Pulmonary artery endothelial cell (primary cell): ENCODE measurements around the gene MYL5. TPM values are rescaled to one million over a fixed set of nuclear protein-coding genes. Genes with fewer than 3 reads are reported as not detected.
"Not testable (repeated sequence)": the region's sequence is repeated elsewhere in the genome, so short reads cannot be mapped to it uniquely, and the experiment has no call there.

Source experiments
- DNase-seq: peaks from one replicate; pipeline ENCODE4 v3.0.0-alpha.2; 2011; ENCODE audit warnings: low read depth, low spot score
- total RNA-seq: library from RNA; depleted of rRNA; stranded (reverse); fragments of >200 nt; gene quantifications from 2 replicates; pipeline ENCODE4 v1.2.3, GENCODE V29; 2014

Gene MYL5
- 6.3 and 13.5 TPM in 2 replicates for total RNA-seq

DNA sequence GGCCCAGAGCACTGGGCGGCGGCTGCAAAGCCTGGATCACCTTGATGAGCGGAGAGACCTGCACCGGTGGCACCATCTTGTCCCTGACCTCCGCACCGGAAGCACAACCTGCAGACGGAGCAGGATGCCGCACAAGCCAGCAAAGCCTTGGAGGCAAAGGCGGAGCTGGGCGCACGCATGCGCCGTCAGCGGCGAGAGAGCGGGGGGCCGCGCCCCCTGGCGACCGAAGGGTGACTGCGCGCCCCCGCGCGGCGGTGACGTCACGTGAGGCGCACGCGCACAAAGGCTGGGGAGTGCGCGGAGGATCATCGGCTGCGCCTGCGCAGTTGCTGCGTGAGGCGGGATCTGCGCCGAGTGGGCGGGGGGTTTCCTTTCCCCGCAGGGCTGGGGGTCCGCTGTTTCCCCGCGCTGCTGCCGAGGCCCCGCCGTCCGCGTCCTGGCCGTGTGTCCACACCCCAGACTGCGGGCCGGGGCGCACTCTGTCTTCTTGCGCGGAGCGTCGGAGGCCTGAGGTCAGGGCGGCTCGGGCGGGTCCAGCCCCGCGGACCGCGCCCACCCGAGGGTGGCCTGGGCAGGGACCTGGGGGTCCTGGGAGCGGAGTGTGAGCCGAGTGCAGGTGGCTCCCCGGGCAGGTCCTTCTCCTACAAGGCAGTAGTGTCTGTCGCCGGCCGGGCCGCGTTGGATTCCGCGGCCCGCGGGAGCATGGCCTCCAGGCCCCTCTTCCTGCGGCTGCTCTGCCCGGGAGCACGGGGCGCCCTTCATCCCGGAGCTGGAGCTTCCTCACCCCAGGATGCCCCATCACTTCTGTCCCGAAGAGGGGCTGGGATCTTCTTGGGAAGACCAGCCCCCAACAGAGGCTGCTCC lies at the start of gene MYL5, which contains the start of gene ATP5ME:
Gene MYL5 (plus strand): TSS at position 371 of the 864 bp plus-strand sequence. CDS start 3,485 bp downstream, outside the sequence.
Gene ATP5ME (minus strand): TSS at position 105 of the 864 bp plus-strand sequence. CDS start 29 bp downstream, at position 76.
- peak; percentile 76 for DNase-seq

GRCh38 chr4:624705-625590 lies 49.4 kb upstream of the MYL5 start, which contains the start of gene PDE6B:
Gene PDE6B, plus strand, starts transcription at chr4:625573. Its CDS starts 54 bp downstream, at chr4:625627.
- no peak for DNase-seq

- DNase-seq, result no peak
These were observed 48.6 kb upstream of the MYL5 start for GRCh38 chr4:625631-626161.

DNA sequence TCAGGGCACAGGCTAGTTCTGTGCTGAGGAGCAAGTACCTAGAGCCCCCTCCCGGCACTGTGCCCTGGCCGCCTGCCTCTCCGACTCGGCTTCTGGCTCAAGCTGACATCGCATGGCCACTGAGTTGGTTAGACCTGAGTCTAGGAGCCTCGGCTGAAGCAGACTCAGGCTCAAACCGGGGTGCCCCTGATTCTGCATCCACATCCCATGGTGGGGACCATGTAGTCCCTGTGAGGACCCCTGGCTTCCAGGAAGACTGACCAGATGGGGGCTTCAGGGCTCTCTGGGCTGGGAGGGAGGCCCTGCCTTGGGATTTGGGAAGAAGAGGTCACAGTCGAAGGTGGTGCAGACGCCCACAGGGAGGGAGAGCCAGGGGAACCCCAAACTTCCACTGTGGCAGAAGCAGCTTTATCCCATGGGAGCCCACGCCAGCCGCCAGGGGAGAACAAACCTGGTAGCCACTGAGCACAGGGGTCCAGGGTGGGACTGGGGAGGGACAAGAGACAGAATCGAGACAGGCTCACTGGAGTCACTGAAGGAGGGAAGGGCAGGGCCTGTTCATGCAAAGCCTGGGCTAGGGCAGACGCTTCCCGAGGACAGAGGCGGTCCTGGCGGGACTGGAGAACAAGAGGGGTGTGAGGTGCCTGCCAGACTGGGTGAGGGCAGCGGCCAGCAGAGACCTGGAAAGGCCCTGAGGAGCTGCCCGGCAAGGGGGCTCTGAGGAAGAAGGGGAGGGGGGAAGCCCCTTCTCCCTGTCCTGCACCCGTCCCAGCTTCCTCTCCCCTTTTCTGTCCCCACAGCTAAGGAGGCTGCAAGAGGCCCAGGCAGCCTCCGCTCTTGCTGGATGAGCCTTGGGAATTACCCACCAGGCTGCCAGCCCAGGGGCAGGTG lies 47.9 kb upstream of the MYL5 start:
- no peak for DNase-seq

GRCh38 chr4:627347-628125 lies 46.8 kb upstream of the MYL5 start:
- DNase-seq, result no peak

DNA sequence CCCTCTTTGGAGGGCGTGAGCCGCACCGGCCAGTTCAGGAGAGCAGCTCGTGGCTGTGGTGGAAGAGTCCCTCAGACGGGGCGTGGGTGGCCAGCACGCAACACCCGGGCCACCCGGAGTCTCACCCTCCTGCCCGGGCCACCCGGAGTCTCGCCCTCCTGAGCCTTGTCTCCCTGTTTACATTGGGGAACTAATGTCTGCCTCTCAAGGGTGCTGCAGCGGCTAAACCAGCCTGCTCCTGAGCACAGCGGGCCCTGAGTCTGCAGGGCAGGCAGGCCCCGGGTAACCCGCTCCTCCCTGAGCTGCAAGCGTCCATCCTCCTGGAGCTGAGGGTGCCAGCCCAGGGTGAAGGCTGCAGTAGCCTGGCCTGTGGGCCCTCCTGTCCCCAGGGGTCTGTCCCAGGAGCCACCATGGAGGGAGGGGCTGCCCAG lies 46.0 kb upstream of the MYL5 start:
- no peak for DNase-seq

GRCh38 chr4:628821-629635 lies 45.3 kb upstream of the MYL5 start:
- DNase-seq, result no peak

DNA sequence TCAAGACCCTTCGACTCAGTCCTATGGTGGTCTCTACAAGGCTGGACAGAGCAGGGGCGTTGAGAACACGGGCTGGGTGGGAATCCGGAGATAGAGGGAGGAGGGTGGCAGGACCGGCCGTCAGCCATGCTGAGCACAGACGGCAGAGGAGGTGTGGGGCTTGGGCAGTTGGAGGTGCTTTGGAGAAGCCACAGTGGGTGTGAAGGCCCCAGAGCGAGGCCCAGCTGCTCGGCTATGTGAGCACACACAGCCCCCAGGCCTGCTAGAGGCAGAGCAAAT lies 44.8 kb upstream of the MYL5 start:
- DNase-seq, result no peak

GRCh38 chr4:629915-630641 lies 44.3 kb upstream of the MYL5 start:
- DNase-seq, result no peak

DNA sequence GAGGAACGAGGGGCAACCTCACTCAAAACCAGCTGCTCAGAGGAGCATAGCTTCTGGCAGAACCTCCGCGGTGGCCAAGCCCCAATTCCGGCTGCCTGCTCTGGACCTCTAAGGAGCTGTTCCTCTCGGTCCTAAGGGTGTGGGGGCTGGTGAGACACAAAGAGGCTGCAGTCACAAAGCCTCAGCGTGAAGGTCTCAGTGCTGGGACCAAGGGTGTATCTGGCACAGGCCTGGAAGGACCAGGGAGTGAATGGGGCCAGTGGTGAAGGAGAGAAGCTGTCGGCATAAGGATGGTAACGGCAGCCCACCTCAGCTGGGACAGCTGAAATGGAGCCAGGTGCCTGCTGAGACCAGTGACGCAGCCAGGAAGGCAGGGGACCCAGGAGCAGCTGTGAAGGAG lies 43.7 kb upstream of the MYL5 start:
- DNase-seq, result no peak

- DNase-seq, result no peak
These were observed 42.0 kb upstream of the MYL5 start for GRCh38 chr4:632196-632790.

DNA sequence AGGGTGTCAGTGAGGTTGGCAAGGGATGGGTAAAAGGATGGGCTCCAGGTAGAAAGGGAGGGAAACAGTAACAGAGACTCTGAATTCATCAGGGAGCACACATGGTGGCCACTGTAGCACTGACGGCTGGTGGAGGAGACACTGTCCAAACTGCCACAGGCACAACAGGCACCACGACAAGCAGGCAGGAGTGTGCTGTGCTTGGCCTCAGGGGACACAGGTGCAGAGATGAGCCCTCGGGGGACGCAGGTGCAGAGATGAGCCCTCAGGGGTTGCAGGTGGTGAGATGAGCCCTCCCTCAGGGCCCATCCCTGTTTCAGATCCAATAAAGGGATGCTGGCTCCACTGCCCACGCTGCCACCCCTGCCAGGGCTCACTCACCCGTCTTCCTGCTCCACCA lies 41.4 kb upstream of the MYL5 start:
- DNase-seq, result no peak

- DNase-seq, result no peak
These were observed 40.9 kb upstream of the MYL5 start for GRCh38 chr4:633406-633805.

GRCh38 chr4:633976-634598 lies 40.3 kb upstream of the MYL5 start:
- no peak for DNase-seq

DNA sequence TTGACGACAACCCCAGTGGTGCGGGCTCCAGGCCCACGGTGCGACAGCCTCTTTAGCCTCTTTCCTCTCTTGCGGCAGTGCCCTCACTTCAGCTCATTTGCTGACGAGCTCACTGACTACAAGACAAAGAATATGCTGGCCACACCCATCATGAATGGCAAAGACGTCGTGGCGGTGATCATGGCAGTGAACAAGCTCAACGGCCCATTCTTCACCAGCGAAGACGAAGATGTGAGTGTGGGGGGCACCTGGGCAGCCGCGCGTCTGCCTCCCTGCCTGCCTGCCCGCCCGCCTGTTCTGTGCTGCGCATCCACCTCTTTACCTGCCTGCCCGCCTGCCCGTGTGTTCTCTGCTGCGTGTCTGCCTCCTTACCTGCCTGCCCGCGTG lies 39.8 kb upstream of the MYL5 start:
- DNase-seq, result no peak

GRCh38 chr4:635066-635835 lies 39.1 kb upstream of the MYL5 start:
- DNase-seq, result not testable (repeated sequence)
